Raji (cell line): ENCODE measurements around the gene HOMER2.

Experiments
- POLR2A ChIP-seq: IDR thresholded peaks from 2 replicates; pipeline ENCODE4 v1.6.1; 2011; ENCODE audit warnings: low read depth, low read length, control low read depth; ENCODE audit not compliant: insufficient read depth

Gene HOMER2

DNA sequence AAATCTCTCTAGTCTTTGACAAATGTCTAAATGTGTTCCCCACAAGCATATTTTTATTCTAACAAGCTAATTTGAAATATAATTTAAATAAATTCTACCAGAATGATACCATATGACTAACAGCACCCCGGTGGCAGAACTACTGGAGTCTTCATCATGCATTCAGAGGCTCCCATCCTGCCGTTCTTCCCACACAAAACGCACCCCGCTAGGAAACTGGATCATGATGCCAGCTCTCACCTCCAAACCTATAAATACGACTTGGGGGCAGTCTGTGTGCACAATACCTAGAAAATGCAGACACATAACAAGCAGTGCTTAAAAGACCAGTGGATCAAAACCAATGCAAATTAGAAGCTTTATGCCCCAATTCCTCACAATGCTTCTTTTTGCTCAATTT is 8.5 kb downstream of the HOMER2 start:
- no peak for TF ChIP-seq POLR2A

DNA sequence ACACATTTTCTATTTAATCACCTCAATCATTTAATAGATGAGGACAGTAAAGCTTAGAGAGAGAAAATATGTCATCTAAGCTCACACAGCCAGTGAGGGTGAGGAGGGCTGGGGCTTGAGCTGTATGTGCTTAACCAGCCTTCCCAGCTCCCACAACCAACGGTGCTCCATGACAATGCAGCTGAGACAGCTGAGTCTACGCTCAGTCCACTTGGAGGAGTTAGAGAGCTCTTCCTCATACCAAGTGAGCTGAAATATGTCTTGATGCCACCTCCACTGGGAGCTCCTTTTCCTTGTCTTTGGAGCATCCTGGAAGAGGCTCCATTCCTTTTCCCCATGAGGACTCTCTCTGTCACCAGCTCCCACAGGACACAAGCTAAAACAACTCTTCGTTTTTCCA is 9.3 kb downstream of the HOMER2 start:
- TF ChIP-seq POLR2A, result no peak

DNA sequence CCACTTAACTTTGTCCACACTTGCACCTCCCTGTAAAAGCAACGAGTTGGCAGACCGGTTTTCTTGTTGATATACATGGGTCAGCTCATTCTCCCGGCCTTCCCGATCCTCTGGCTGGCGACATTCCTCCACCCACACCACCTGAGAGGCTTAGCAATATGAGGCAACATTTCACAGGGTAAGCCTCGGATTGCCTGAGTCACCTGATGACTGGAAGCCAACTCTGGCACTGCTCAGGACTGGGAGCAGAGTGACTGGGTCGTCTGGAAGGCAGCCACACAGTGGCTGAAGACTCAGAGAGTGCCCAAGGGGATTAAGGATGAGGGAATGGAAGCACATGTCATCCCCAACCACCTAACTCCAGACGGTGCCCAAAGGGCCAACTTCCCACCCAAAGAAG is 9.8 kb downstream of the HOMER2 start:
- no peak for TF ChIP-seq POLR2A

DNA sequence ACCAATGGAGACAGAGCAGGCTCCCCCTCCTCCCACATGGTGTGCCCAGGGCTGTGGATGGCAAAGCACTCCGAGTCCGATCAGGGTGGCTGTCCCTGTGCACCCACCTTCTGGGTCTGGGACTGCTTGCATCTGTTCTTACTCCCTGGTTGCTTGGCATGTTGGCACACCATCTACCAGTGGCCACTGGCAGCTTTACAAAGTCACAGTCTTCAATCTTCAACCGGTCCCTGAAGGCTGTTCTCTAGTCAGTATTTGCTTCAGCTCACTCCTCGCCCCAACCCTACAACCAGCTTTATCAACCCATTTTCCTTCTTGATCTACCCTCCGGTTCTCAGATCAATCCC is 14.8 kb downstream of the HOMER2 start:
- TF ChIP-seq POLR2A, result no peak

DNA sequence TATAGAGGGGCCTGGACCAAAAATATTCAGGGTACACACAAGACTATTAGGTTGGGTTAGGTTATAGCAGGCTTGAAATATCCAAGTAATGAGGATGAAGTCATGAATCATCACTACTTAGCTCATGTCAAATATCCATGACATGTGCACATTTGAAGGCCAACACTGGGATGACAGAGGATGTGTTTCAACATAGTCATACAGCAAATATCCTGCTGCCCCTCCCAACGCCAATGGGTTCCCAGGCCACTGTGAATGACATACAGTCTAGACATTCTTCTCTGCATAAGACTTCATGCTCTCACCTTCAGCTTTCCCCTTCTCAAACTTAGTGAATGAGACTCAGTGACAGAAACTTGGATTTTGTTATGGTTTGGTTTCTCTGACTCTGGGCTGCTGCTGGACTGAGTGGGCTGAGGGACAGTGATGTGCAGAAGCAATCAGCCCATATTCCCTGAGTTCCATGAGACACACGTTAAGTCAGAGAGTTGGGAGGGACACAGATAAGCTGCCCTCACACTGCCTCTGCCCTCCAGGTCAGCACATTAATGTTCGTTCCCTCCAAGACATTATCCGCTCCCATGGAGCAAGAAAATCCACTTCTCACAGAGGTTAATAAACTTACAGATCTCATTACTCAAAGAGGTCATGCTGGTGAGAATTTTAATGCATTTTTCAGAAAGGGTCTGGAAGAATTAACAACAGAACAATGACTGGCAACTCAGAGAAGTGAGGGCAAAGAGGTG is 15.4 kb downstream of the HOMER2 start:
- no peak for TF ChIP-seq POLR2A

DNA sequence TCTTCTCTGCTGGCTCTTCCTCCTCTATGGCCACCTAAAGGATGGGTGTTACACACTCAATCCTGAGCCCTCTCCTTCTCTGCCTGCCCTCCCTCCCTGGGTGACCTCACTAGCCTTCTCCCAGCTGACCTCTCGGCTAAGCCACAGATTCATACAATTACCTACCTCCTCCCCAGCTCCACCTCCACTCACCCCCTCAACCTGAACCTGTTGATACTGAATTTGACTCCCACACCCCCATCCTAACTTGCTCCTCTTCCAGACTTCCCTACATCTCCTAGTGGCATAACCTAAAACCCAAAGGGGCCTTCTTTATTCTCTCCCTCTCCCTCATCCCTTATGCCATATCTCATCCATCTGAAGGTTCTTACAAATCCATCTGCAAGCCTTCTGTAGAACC is 17.1 kb downstream of the HOMER2 start:
- TF ChIP-seq POLR2A, result no peak

DNA sequence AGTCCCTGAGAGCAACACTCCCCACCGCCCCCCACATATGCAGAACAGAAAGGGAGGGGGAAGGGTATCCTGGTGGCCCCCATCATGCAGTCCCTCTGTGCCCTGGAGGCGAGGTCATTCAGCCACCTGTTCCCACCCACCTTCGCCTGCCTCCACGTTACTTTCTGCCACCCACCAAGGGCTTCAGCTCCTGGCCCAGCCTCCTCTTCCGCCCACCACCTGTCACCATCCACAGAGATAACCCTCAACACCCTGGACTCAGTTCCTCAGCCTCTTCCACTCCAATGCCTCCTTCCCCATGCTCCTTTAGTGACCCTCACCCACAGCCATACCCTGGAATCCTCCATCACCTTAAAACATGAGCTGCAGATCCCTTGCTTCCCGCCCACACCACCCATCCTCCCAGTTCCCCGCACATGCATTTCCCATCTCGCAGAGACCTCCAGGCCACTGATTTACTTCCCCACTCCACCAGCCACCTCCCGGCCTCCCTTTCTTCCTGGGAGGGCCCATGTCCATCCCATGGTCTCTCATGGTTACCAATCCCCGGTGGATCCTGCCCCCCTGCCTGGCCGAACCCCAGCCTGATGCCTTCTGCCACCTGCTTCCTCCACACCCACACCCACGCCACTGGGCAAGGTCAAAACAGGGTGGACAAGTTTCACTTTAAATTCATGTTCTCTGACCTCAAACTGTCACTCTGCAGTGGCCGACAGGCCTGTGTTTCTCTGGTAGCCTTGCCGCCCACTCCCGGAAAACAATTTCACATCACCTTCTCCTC is 18.2 kb downstream of the HOMER2 start:
- no peak for TF ChIP-seq POLR2A

DNA sequence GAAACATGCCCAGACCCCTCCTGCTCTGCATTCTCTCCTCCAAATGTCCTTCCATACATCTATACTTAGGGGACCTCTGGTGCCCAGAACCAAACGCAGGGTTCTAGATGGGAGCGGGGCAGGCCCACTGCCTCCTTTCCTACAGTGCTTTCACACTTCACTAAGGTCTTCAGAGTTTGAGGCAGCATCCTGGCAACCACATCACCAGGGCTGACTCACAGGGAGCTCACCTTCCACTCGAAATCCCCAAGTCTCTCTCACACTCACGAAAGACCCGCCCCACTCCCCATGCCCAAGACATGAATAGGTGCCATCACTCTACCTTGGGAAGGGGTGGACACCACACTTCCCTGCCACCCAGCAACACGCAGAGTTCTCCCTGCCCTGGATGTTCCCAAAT is 18.9 kb downstream of the HOMER2 start:
- no peak for TF ChIP-seq POLR2A

DNA sequence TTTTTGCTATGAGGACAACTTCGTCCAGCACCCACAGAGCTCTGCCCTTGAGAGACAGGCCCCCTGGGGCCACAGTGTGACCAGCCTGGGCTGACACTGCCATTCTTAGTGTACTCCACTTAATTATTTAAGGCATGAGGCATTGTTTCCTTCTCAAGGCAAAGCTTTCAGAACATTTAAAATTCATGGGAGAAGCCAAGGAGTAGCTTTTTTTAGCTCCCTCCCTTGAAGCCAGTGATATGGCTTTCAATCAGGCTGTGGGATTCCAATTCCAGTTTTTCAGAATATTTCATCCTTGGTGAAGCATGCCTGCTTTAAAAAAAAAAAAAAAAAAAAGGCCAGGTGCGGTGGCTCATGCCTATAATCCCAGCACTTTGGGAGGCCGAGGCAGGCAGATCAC is 21.3 kb downstream of the HOMER2 start:
- TF ChIP-seq POLR2A, result no peak

DNA sequence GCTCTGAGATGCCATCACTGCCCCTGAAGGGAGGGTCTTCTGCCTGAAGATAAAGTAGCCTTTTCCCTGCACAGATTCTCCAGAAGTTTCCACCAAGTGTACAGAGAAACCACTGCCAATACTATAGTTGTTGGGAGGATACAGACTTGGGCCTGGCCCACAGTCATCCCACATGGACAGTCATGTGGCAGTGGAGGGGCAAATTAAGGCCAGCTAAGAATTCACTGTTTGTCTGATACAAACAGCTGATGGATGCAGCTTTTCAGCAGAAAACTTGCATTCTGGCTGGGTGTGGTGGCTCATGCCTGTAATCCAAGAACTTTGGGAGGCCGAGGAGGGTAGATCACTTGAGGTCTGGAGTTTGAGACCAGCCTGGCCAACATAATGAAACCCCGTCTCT is 22.1 kb downstream of the HOMER2 start:
- TF ChIP-seq POLR2A, result no peak

DNA sequence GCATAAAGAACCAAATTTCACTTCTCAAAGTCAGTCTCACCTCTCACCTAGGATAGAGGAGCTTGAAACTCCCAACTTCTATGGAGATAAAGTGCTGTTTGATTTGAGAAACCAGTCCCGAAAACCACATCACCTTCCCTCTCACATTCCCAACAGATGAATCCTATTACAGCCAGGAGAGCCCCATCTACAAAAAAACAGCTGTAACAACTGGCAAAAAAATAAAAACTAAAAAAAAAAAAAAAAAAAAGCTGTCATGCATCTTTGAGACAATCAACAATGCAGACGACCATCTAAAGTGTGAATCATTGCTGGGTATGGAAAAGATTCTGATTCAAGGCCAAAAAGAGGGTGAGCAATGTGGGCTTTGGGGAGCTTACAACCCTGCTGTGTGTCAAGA is 23.8 kb downstream of the HOMER2 start:
- no peak for TF ChIP-seq POLR2A

DNA sequence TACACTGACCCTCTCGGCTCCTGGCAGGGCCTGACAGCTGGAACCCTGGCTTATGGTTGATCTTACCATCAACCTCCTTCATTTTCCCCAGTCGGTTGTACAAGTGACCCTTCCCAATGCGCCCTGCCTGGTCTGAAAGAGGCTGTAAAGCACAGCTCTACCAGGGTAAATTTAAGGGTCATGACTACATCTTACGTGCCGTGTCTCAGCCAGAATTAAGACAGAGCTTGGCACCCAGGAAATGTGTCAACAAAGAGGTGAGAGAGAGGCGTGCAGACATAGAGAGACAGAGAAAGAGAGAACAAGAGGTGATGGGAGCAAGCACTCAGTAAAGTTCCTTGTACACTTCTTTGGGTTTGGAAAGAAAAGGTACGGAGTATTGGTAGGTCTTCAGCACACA is 28.8 kb downstream of the HOMER2 start:
- no peak for TF ChIP-seq POLR2A

DNA sequence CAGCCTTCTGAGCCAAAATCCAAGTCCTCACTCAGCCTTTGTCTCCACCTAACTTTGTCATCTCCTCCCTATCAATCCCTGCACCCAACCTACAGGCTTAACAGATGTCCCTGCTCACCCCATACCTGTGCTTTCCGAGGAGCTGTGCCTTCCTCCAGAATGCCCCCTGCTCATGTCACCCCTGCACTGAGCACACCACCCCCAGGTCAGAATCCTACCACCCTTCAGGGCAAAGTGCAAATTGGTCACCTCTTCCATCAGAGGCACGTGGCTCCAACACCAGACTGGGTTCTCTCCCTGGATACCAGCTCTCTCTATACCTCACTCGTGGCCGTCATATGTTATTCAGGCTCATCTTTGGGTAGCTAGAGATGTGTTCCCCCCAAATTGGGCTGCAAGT is 29.8 kb downstream of the HOMER2 start:
- TF ChIP-seq POLR2A, result no peak

DNA sequence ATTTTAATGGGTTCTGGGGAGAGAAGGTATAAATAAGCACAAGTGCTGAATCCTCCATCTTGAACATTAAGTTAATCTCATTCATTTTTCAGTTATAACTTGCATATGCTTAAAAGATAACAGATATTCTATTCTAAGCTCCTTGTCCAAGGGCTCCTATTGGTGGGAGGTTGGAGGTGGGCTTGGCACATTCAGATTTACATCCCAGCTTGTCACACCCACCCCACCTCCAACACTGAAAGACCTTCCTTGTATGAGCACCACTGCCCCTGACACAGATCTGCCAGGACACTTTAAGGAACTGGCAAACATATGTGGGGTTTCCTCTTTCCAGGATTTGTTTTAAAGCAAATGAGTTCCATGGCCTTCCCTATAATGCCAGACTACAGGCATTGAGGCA is 30.6 kb downstream of the HOMER2 start:
- TF ChIP-seq POLR2A, result no peak

DNA sequence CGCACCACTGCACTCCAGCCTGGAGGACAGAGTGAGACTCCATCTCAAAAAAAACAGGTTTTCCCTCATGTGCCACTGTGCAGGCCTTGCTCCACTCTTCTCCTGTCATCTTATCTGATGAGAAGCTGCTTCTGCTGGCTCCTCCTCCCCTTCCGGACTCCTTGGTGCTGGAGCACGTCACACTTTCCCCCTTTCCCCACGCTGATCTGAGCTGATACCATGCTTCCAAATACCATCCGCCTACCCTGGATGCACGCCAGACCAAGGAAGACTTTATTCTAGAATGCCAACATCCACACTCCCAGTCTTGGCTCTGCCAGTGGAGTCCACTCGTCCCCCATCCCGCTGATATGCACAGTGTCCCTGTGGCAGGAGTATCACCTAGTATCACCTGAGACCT is 31.3 kb downstream of the HOMER2 start:
- no peak for TF ChIP-seq POLR2A

DNA sequence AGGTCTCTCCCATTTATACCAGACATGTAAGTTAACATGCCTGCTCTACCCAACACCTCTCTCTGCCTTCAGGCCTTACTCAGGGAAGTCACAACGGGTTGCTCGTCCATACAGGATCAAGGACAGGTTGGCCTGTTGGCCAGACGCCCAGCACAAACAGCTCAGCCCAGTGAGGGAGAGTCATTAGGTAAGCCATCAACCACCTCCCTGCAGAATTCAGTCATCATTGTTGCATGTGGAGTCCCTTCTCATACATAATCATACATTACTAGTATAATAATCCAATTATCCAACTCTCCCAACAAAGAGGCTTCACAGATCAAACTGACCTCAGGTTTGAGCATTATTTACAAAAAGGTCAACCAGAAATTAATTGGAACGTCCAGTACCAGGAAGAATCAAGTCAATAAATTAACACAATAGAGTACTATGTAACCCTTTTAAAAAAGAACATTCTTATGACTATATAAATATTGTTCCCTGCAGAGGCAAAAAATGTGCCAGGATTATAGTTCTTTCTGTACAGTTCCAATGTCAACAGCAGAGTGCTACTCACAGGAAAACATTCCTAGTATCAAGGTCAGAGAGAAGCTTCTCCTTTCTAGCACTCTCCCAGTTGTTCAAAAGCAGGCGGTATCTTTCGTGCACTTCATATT is 33.2 kb downstream of the HOMER2 start:
- TF ChIP-seq POLR2A, result no peak

DNA sequence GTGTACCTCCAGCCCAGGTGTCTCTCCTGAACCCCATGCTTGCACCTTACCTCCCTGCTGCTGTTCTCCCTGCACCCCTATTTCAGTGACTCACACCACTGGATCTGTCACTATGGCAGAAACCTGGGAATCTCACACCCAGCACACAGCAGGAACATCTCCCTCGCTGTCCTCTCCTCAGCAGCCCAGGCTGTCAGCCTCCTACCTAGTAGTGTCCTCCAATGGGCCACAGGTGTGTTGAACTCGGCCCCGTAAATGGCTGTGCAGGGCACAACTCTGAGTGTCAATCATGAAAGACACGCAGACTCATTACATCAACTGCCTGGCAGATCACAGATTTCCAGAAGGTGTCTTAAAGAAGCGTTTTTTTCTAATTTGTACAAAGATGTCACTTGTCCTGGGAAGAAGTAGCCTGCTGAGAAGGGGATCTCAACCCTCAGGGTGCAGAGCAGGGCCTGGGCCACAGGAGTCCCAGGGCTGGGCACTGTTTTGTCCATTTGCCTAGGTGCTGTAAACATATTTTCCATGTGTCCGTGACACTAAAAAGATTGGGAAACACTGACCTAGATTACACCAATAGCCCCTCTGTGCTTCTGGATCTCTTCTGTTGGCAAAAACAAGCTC is 33.8 kb downstream of the HOMER2 start:
- TF ChIP-seq POLR2A, result no peak

DNA sequence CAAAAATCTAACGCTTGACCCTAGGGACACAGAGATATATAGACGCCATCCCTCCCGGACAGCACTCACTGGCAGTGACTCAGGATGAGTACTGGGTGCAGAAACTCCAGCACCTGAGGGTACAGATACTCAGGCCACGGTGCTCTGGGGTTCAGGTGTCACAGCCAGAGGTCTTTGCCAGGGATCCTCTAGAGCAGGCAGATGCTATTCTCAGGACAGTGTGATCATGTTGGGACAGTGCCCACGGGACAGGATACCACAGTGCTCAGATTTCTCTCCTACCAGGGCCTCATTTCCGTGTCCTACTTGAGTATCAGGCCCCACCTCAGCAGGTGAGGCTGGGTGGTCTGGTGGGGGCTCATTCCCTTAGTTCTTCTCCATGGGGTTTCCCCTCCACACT is 34.4 kb downstream of the HOMER2 start:
- TF ChIP-seq POLR2A, result no peak
